Smooth muscle cell (in vitro differentiated cells): ENCODE measurements around the gene NLGN1. TPM values are rescaled to one million over a fixed set of nuclear protein-coding genes. Genes with fewer than 3 reads are reported as not detected.

Experiments
- DNase-seq: peaks from one replicate; lab custom pipeline; 2025; ENCODE audit not compliant: unreplicated experiment; lab: John Stamatoyannopoulos, UW
- H2AFZ ChIP-seq: fragments of 200-600 bp; sonication (generic); 2 replicates; pipeline ENCODE4 v1.6.0; 2016; ENCODE audit warnings: antibody characterized with exemption, low read depth, mild to moderate bottlenecking
- H3F3A ChIP-seq: fragments of 200-600 bp; sonication (generic); 2 replicates; pipeline ENCODE4 v1.6.0; 2017; ENCODE audit warnings: antibody characterized with exemption, low read depth
- H3K27ac ChIP-seq: fragments of 200-600 bp; sonication (generic); 2 replicates; pipeline ENCODE4 v1.5.1; 2016; ENCODE audit warnings: low read depth, mild to moderate bottlenecking
- H3K27me3 ChIP-seq: fragments of 200-600 bp; sonication (generic); 2 replicates; pipeline ENCODE4 v1.6.1; 2016; ENCODE audit warnings: low read depth, mild to moderate bottlenecking
- H3K36me3 ChIP-seq: fragments of 200-600 bp; sonication (generic); 2 replicates; pipeline ENCODE4 v1.5.1; 2016; ENCODE audit warnings: low read depth
- H3K4me1 ChIP-seq: fragments of 200-600 bp; sonication (generic); 2 replicates; pipeline ENCODE4 v1.5.1; 2016; ENCODE audit warnings: low read depth
- H3K4me2 ChIP-seq: fragments of 200-600 bp; sonication (generic); 2 replicates; pipeline ENCODE4 v1.6.0; 2016; ENCODE audit warnings: mild to moderate bottlenecking
- H3K4me3 ChIP-seq: fragments of 200-600 bp; sonication (generic); 2 replicates; pipeline ENCODE4 v1.5.1; 2016; ENCODE audit warnings: mild to moderate bottlenecking
- H3K79me2 ChIP-seq: fragments of 200-600 bp; sonication (generic); 2 replicates; pipeline ENCODE4 v1.6.0; 2016; ENCODE audit warnings: low read depth, mild to moderate bottlenecking
- H3K9ac ChIP-seq: fragments of 200-600 bp; sonication (generic); 2 replicates; pipeline ENCODE4 v1.6.0; 2016; ENCODE audit warnings: low read depth
- H3K9me3 ChIP-seq: fragments of 200-600 bp; sonication (generic); replicated peaks from 2 replicates; pipeline ENCODE4 v1.5.1; 2016; ENCODE audit warnings: low read depth
- H4K20me1 ChIP-seq: fragments of 200-600 bp; sonication (generic); 2 replicates; pipeline ENCODE4 v1.6.0; 2016; ENCODE audit warnings: low read depth
- CTCF ChIP-seq: fragments of 200-600 bp; sonication (generic); IDR thresholded peaks from 2 replicates; pipeline ENCODE4 v1.5.1; 2017; ENCODE audit warnings: borderline replicate concordance, mild to moderate bottlenecking, antibody characterized with exemption; ENCODE audit not compliant: insufficient read depth, poor library complexity, severe bottlenecking
- WGBS: methylation state at CpG from one replicate; pipeline ENCODE4 v1.1.7; 2016; ENCODE audit warnings: low lambda C conversion rate; 5-methylcytosine and 5-hydroxymethylcytosine counted together
- polyA plus RNA-seq: library from polyadenylated mRNA; unstranded; fragments of >200 nt; fragmentation: Nextera tagmentation; extraction: Ambion mirVana; gene quantifications from 2 replicates; pipeline ENCODE4 v1.2.1, GENCODE V29; 2016
- total RNA-seq: library from RNA; depleted of rRNA; stranded (reverse); fragments of >200 nt; gene quantifications from 2 replicates; pipeline ENCODE4 v1.2.3, GENCODE V29; 2014

Gene NLGN1
- total and polyA plus RNA-seq, 2 experiments from 2014 or later = 0.04 TPM; not detected in 1

DNA sequence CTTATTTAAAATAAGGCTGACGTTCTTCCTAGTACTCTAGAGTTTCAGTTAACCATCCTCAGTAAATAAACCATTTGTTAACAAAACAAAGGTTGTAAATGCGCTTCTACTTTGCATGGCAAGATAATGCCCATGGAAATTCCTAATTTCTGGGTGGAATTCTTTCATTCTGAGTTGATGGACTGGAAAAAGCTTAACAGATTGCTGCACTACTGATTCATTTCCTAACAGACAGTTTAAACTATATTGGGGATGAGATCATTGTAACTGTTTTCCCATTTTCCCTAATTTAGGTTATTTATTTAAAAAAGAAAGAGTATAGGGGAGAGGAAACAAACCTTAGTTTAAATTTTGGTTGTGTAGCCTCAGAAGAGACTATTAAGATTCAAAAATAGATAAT lies 342.2 kb downstream of the NLGN1 start:
- Histone ChIP-seq H4K20me1 (no peaks in the 10 kb centered on the region), H3K4me3 (no peak overlapping the region), H2AFZ (peak overlapping the region; percentile 43), H3K36me3 (no peaks in the 10 kb centered on the region), H3K4me2 (peak overlapping the region; percentile 16), H3K4me1 (peaks cover 10% of the 10 kb centered on the region), H3K9ac (no peak overlapping the region), H3K79me2 (no peaks in the 10 kb centered on the region), H3F3A (no peaks in the 10 kb centered on the region), H3K27me3 (no peaks in the 10 kb centered on the region), H3K9me3 (no peaks in the 10 kb centered on the region), H3K27ac (peak overlapping the region; percentile 64)
- TF ChIP-seq CTCF = no peak
- no peak for DNase-seq
- WGBS = 51% methylated on average over 2 of the region's 2 CpGs

- 98% methylated on average over 1 of the region's 1 CpG for WGBS
- Histone ChIP-seq H3K4me3 (no peak overlapping the region), H2AFZ (peak overlapping the region; percentile 88), H3K79me2 (no peaks in the 10 kb centered on the region), H3K4me1 (peaks cover 10% of the 10 kb centered on the region), H4K20me1 (no peaks in the 10 kb centered on the region), H3K4me2 (no peak overlapping the region), H3K9me3 (no peaks in the 10 kb centered on the region), H3K27me3 (no peaks in the 10 kb centered on the region), H3K36me3 (no peaks in the 10 kb centered on the region), H3K9ac (no peak overlapping the region), H3F3A (no peaks in the 10 kb centered on the region), H3K27ac (peak overlapping the region; percentile 66)
- TF ChIP-seq CTCF = no peak
- no peak for DNase-seq
Observed at GRCh38 chr3:173742491-173742890, 344.9 kb downstream of the NLGN1 start.

GRCh38 chr3:173743111-173743510 lies 345.6 kb downstream of the NLGN1 start:
- TF ChIP-seq CTCF = no peak

DNA sequence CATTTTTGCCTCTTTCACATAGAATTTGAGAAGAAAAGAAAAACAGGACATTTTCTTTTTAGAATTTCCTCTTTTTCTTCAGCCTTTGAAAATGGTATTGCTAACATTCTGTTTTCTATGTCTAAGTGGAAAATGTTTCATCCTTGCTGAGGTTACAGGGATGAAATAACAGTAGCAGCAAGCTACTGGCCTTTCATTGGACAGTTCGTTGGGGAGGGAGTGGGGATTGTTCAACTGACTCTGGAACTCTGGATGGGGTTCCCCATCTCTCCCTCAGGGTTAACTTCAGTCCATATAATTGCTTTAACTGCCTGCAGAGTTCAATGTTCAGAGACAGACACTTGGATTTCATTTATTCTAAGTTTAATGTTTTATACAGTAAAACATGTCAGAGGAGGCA lies 346.0 kb downstream of the NLGN1 start:
- Histone ChIP-seq H3K4me2 (peak overlapping the region; percentile 54), H4K20me1 (no peaks in the 10 kb centered on the region), H3K4me3 (no peak overlapping the region), H3F3A (no peaks in the 10 kb centered on the region), H3K36me3 (no peaks in the 10 kb centered on the region), H3K79me2 (no peaks in the 10 kb centered on the region), H3K27ac (peak overlapping the region; percentile 66), H2AFZ (peak overlapping the region; percentile 88), H3K4me1 (peaks cover 10% of the 10 kb centered on the region), H3K9ac (no peak overlapping the region), H3K9me3 (no peaks in the 10 kb centered on the region), H3K27me3 (no peaks in the 10 kb centered on the region)
- TF ChIP-seq CTCF = no peak
- no peak for DNase-seq
- WGBS = 90% methylated on average over 1 of the region's 1 CpG

More at GRCh38 chr3:173743111-173743510, 345.6 kb downstream of the NLGN1 start:
- Histone ChIP-seq H3K4me3 (no peak overlapping the region), H3K27ac (peak overlapping the region; percentile 66), H3K27me3 (no peaks in the 10 kb centered on the region), H3K4me2 (peak overlapping the region; percentile 54), H3K36me3 (no peaks in the 10 kb centered on the region), H3F3A (no peaks in the 10 kb centered on the region), H3K4me1 (peaks cover 10% of the 10 kb centered on the region), H3K79me2 (no peaks in the 10 kb centered on the region), H3K9ac (no peak overlapping the region), H3K9me3 (no peaks in the 10 kb centered on the region), H4K20me1 (no peaks in the 10 kb centered on the region), H2AFZ (peak overlapping the region; percentile 88)
- no peak for DNase-seq
- WGBS = 67% methylated on average over 3 of the region's 3 CpGs
